GM23248 (cell line): ENCODE measurements around the gene HTT. TPM values are rescaled to one million over a fixed set of nuclear protein-coding genes. Genes with fewer than 3 reads are reported as not detected.

Source experiments
- DNase-seq: peaks from one replicate; pipeline ENCODE4 v3.0.0-alpha.2; 2015
- H2AFZ ChIP-seq: fragments of 200-600 bp; sonication (generic); 2 replicates; pipeline ENCODE4 v1.6.1; 2016; ENCODE audit warnings: antibody characterized with exemption
- H3F3A ChIP-seq: fragments of 200-600 bp; sonication (generic); 2 replicates; pipeline ENCODE4 v1.6.1; 2016; ENCODE audit warnings: mild to moderate bottlenecking, antibody characterized with exemption, mixed run types; ENCODE audit not compliant: insufficient read depth
- H3K27ac ChIP-seq: fragments of 200-600 bp; sonication (generic); 2 replicates; pipeline ENCODE4 v1.5.1; 2016; ENCODE audit warnings: mild to moderate bottlenecking
- H3K27me3 ChIP-seq: fragments of 200-600 bp; sonication (generic); replicated peaks from 2 replicates; pipeline ENCODE4 v1.6.1; 2016; ENCODE audit warnings: mild to moderate bottlenecking; ENCODE audit not compliant: insufficient read depth
- H3K36me3 ChIP-seq: fragments of 200-600 bp; sonication (generic); 2 replicates; pipeline ENCODE4 v1.6.1; 2016; ENCODE audit warnings: low read depth, mild to moderate bottlenecking
- H3K4me1 ChIP-seq: fragments of 200-600 bp; sonication (generic); 2 replicates; pipeline ENCODE4 v1.6.1; 2016; ENCODE audit warnings: mild to moderate bottlenecking; ENCODE audit not compliant: insufficient read depth
- H3K4me2 ChIP-seq: fragments of 200-600 bp; sonication (generic); one replicate; pipeline ENCODE4 v1.6.1; 2016; ENCODE audit warnings: mild to moderate bottlenecking; ENCODE audit not compliant: unreplicated experiment
- H3K4me3 ChIP-seq: fragments of 200-600 bp; sonication (generic); 2 replicates; pipeline ENCODE4 v1.5.1; 2016; ENCODE audit warnings: mild to moderate bottlenecking
- H3K79me2 ChIP-seq: fragments of 200-600 bp; sonication (generic); 2 replicates; pipeline ENCODE4 v1.6.1; 2016; ENCODE audit warnings: mild to moderate bottlenecking; ENCODE audit not compliant: insufficient read depth
- H3K9ac ChIP-seq: fragments of 200-600 bp; sonication (generic); 2 replicates; pipeline ENCODE4 v1.6.1; 2016; ENCODE audit warnings: mild to moderate bottlenecking
- H3K9me2 ChIP-seq: fragments of 200-600 bp; sonication (generic); 2 replicates; pipeline ENCODE4 v1.6.1; 2016; ENCODE audit warnings: mixed run types, mild to moderate bottlenecking, moderate library complexity; ENCODE audit not compliant: insufficient read depth
- H3K9me3 ChIP-seq: fragments of 200-600 bp; sonication (generic); one replicate; pipeline ENCODE4 v1.6.1; 2017; ENCODE audit warnings: low read depth
- H4K20me1 ChIP-seq: fragments of 200-600 bp; sonication (generic); 2 replicates; pipeline ENCODE4 v1.6.0; 2016; ENCODE audit not compliant: insufficient read depth
- EZH2 ChIP-seq: fragments of 200-600 bp; sonication (generic); IDR thresholded peaks from 2 replicates; pipeline ENCODE4 v1.6.1; 2018; ENCODE audit warnings: antibody characterized with exemption, mild to moderate bottlenecking; ENCODE audit not compliant: insufficient read depth, poor library complexity, severe bottlenecking
- EZH2phosphoT487 ChIP-seq: fragments of 200-600 bp; sonication (generic); IDR thresholded peaks from 2 replicates; pipeline ENCODE4 v1.6.1; 2018; ENCODE audit warnings: antibody characterized with exemption, moderate library complexity, mild to moderate bottlenecking, low read depth; ENCODE audit not compliant: insufficient read depth
- WGBS, 2 experiments: methylation state at CpG; one replicate each; pipeline ENCODE4 v1.1.6; 2015 to 2017; ENCODE audit warnings: low lambda C conversion rate in 2 of 2, low coverage in 1 of 2; ENCODE audit errors: missing lambda C conversion rate in 2 of 2; 5-methylcytosine and 5-hydroxymethylcytosine counted together
- in situ Hi-C: fragments of 300-500 bp; cut with MboI; formaldehyde crosslinking; loops from 2 replicates; pipeline ENCODE4 v1.15.0; 2020
- polyA plus RNA-seq: library from polyadenylated mRNA; unstranded; fragments of >200 nt; fragmentation: Nextera tagmentation; extraction: Ambion mirVana; gene quantifications from 2 replicates; pipeline ENCODE4 v1.2.1, GENCODE V29; 2016
- total RNA-seq: library from RNA; depleted of rRNA; stranded (reverse); fragments of >200 nt; shearing (Covaris generic); gene quantifications from 2 replicates; pipeline ENCODE4 v1.2.3, GENCODE V29; 2014

Gene HTT
- total and polyA plus RNA-seq, 2 experiments from 2014 or later = 8.2 to 26.5 TPM

GRCh38 chr4:3030566-3031356, 43.7 kb upstream of the HTT start:
- Histone ChIP-seq H3F3A (no peaks in the 10 kb centered on the region), H3K27me3 (no peaks in the 10 kb centered on the region), H3K79me2 (no peaks in the 10 kb centered on the region), H3K9me3 (no peaks in the 10 kb centered on the region), H3K4me1 (no peaks in the 10 kb centered on the region), H3K36me3 (no peaks in the 10 kb centered on the region), H4K20me1 (no peaks in the 10 kb centered on the region), H3K9me2 (no peaks in the 10 kb centered on the region), H2AFZ (no peak overlapping the region), H3K9ac (no peak overlapping the region), H3K4me3 (no peak overlapping the region), H3K4me2 (no peak overlapping the region), H3K27ac (no peak overlapping the region)
- in situ Hi-C loops = no loop called here
- 73 to 77% methylated on average over 18 of the region's 18 CpGs for WGBS, 2 experiments
- TF ChIP-seq EZH2phosphoT487 = no peak
- TF ChIP-seq EZH2 = no peak
- DNase-seq = no peak

GRCh38 chr4:3031357-3032082, 43.0 kb upstream of the HTT start:
- Histone ChIP-seq H3K9me2 (no peaks in the 10 kb centered on the region), H2AFZ (no peak overlapping the region), H3K9ac (no peak overlapping the region), H4K20me1 (no peaks in the 10 kb centered on the region), H3K27ac (no peak overlapping the region), H3K27me3 (no peaks in the 10 kb centered on the region), H3K4me3 (no peak overlapping the region), H3K4me2 (no peak overlapping the region), H3K36me3 (no peaks in the 10 kb centered on the region), H3K4me1 (no peaks in the 10 kb centered on the region), H3F3A (no peaks in the 10 kb centered on the region), H3K79me2 (no peaks in the 10 kb centered on the region), H3K9me3 (no peaks in the 10 kb centered on the region)
- no peak for DNase-seq
- 74 to 75% methylated on average over 12 of the region's 12 CpGs for WGBS, 2 experiments
- in situ Hi-C loops = no loop called here
- TF ChIP-seq EZH2 (no peak), EZH2phosphoT487 (no peak)

- in situ Hi-C loops = no loop called here
- H3K9me3 ChIP-seq = no peaks in the 10 kb centered on the region
- no peaks in the 10 kb centered on the region for H3K9me2 ChIP-seq
- peaks cover 10% of the 10 kb centered on the region; the same call in 1 of the 2 replicates for H3K4me1 ChIP-seq
- no peaks in the 10 kb centered on the region for H4K20me1 ChIP-seq
- DNase-seq = no peak
- no peaks in the 10 kb centered on the region for H3K36me3 ChIP-seq
- no peak overlapping the region for H3K9ac ChIP-seq
- H2AFZ ChIP-seq = no peak overlapping the region
- no peaks in the 10 kb centered on the region for H3F3A ChIP-seq
- WGBS, 2 experiments = 83 to 86% methylated on average over 8 of the region's 8 CpGs
- no peak overlapping the region for H3K4me3 ChIP-seq
- no peaks in the 10 kb centered on the region for H3K27me3 ChIP-seq
- H3K79me2 ChIP-seq = no peaks in the 10 kb centered on the region
- no peak overlapping the region for H3K27ac ChIP-seq
- TF ChIP-seq EZH2 (no peak), EZH2phosphoT487 (no peak)
- H3K4me2 ChIP-seq = no peak overlapping the region
Observed at GRCh38 chr4:3034231-3034630, 40.2 kb upstream of the HTT start.

GRCh38 chr4:3035249-3035648, 39.2 kb upstream of the HTT start:
- Histone ChIP-seq H3K4me3 (no peak overlapping the region), H3K79me2 (no peaks in the 10 kb centered on the region), H3K36me3 (no peaks in the 10 kb centered on the region), H3K4me1 (peaks cover 10% of the 10 kb centered on the region; the same call in 1 of the 2 replicates), H3K9me2 (no peaks in the 10 kb centered on the region), H3K4me2 (no peak overlapping the region), H3K27ac (no peak overlapping the region), H2AFZ (no peak overlapping the region), H3F3A (no peaks in the 10 kb centered on the region), H3K9ac (no peak overlapping the region), H3K9me3 (no peaks in the 10 kb centered on the region), H3K27me3 (no peaks in the 10 kb centered on the region), H4K20me1 (no peaks in the 10 kb centered on the region)
- no peak for DNase-seq
- in situ Hi-C loops = no loop called here
- 89 to 95% methylated on average over 8 of the region's 8 CpGs for WGBS, 2 experiments
- no peak for TF ChIP-seq EZH2phosphoT487
- no peak for TF ChIP-seq EZH2
